SJCRH30 (cell line): ENCODE results near the gene GSG1L. TPM values are rescaled to one million over a fixed set of nuclear protein-coding genes. Genes with fewer than 3 reads are reported as not detected.

Experiments
- DNase-seq, 2 experiments: peaks; one replicate each; pipeline ENCODE4 v3.0.0-alpha.2; 2015 to 2020
- H3K27ac ChIP-seq: fragments of 250-450 bp; sonication (Bioruptor Pico); 2 replicates; pipeline ENCODE4 v1.5.1; 2020; ENCODE audit warnings: mild to moderate bottlenecking, moderate library complexity
- H3K27me3 ChIP-seq: fragments of 250-450 bp; sonication (Bioruptor Pico); 2 replicates; pipeline ENCODE4 v1.5.1; 2020; ENCODE audit warnings: mild to moderate bottlenecking, moderate library complexity
- H3K36me3 ChIP-seq: fragments of 250-450 bp; sonication (Bioruptor Pico); 2 replicates; pipeline ENCODE4 v1.5.1; 2020; ENCODE audit warnings: mild to moderate bottlenecking, moderate library complexity
- H3K4me1 ChIP-seq: fragments of 250-450 bp; sonication (Bioruptor Pico); 2 replicates; pipeline ENCODE4 v1.5.1; 2020; ENCODE audit warnings: mild to moderate bottlenecking, moderate library complexity
- H3K4me3 ChIP-seq: fragments of 250-450 bp; sonication (Bioruptor Pico); 2 replicates; pipeline ENCODE4 v1.5.1; 2020; ENCODE audit warnings: mild to moderate bottlenecking, moderate library complexity
- H3K9me3 ChIP-seq: fragments of 250-450 bp; sonication (Bioruptor Pico); replicated peaks from 2 replicates; pipeline ENCODE4 v1.5.1; 2020; ENCODE audit warnings: mild to moderate bottlenecking, moderate library complexity
- total RNA-seq: library from RNA; depleted of rRNA; stranded (reverse); fragments of >200 nt; shearing (Covaris generic); gene quantifications from 2 replicates; pipeline ENCODE4 v1.2.3, GENCODE V29; 2014

The GSG1L gene
- total RNA-seq, 1 experiment from 2014 or later = not detected

- Histone ChIP-seq H3K4me1 (peaks cover 6% of the 10 kb centered on the region), H3K9me3 (no peaks in the 10 kb centered on the region), H3K27me3 (no peaks in the 10 kb centered on the region), H3K36me3 (no peaks in the 10 kb centered on the region), H3K4me3 (no peak overlapping the region), H3K27ac (no peak overlapping the region)
- no peak for DNase-seq
These were observed 22.9 kb upstream of the GSG1L start for GRCh38 chr16:28086186-28087139.

- no peak for DNase-seq
- Histone ChIP-seq H3K9me3 (no peaks in the 10 kb centered on the region), H3K27ac (no peak overlapping the region), H3K4me3 (no peak overlapping the region), H3K27me3 (no peaks in the 10 kb centered on the region), H3K4me1 (peaks cover 10% of the 10 kb centered on the region), H3K36me3 (no peaks in the 10 kb centered on the region)
These were observed 22.1 kb upstream of the GSG1L start for GRCh38 chr16:28085389-28086171.

GRCh38 chr16:28084209-28084608 lies 20.7 kb upstream of the GSG1L start:
- Histone ChIP-seq H3K36me3 (no peaks in the 10 kb centered on the region), H3K27ac (no peak overlapping the region), H3K4me1 (peaks cover 10% of the 10 kb centered on the region), H3K4me3 (no peak overlapping the region), H3K9me3 (no peaks in the 10 kb centered on the region), H3K27me3 (no peaks in the 10 kb centered on the region)
- DNase-seq = no peak

GRCh38 chr16:28082624-28083023 lies 19.1 kb upstream of the GSG1L start:
- no peak overlapping the region for H3K27ac ChIP-seq
- H3K4me3 ChIP-seq = peak overlapping the region; percentile 20
- H3K9me3 ChIP-seq = no peaks in the 10 kb centered on the region
- peak; percentile 44 to 57 for DNase-seq
- no peaks in the 10 kb centered on the region for H3K36me3 ChIP-seq
- H3K27me3 ChIP-seq = no peaks in the 10 kb centered on the region
- peaks cover 10% of the 10 kb centered on the region for H3K4me1 ChIP-seq

- H3K4me1 ChIP-seq = peaks cover 10% of the 10 kb centered on the region
- no peaks in the 10 kb centered on the region for H3K27me3 ChIP-seq
- H3K4me3 ChIP-seq = no peak overlapping the region
- peak overlapping the region; percentile 38 for H3K27ac ChIP-seq
- no peaks in the 10 kb centered on the region for H3K9me3 ChIP-seq
- H3K36me3 ChIP-seq = no peaks in the 10 kb centered on the region
- DNase-seq = peak; percentile 68 to 75
These were observed 18.0 kb upstream of the GSG1L start for GRCh38 chr16:28081391-28081968.

GRCh38 chr16:28078261-28078660 lies 14.7 kb upstream of the GSG1L start:
- H3K27ac ChIP-seq = no peak overlapping the region
- H3K36me3 ChIP-seq = no peaks in the 10 kb centered on the region
- H3K4me3 ChIP-seq = no peak overlapping the region
- peaks cover 10% of the 10 kb centered on the region for H3K4me1 ChIP-seq
- no peaks in the 10 kb centered on the region for H3K9me3 ChIP-seq
- DNase-seq = no peak
- no peaks in the 10 kb centered on the region for H3K27me3 ChIP-seq

- no peaks in the 10 kb centered on the region; the same call in 1 of the 2 replicates for H3K4me1 ChIP-seq
- no peak overlapping the region for H3K27ac ChIP-seq
- H3K9me3 ChIP-seq = no peaks in the 10 kb centered on the region
- no peak overlapping the region for H3K4me3 ChIP-seq
- H3K27me3 ChIP-seq = 0 out of 2 replicates have a peak, but pooled peaks cover 3% of the 10 kb centered on the region
- DNase-seq = no peak
- no peaks in the 10 kb centered on the region for H3K36me3 ChIP-seq
These were observed 10.3 kb upstream of the GSG1L start for GRCh38 chr16:28073836-28074235.

- no peak overlapping the region for H3K27ac ChIP-seq
- H3K27me3 ChIP-seq = 0 out of 2 replicates have a peak, but pooled peaks cover 3% of the 10 kb centered on the region
- no peaks in the 10 kb centered on the region for H3K9me3 ChIP-seq
- no peaks in the 10 kb centered on the region for H3K36me3 ChIP-seq
- no peak overlapping the region for H3K4me3 ChIP-seq
- H3K4me1 ChIP-seq = peaks cover 16% of the 10 kb centered on the region
- no peak for DNase-seq
These were observed 8.6 kb upstream of the GSG1L start for GRCh38 chr16:28072087-28072486.

GRCh38 chr16:28069971-28070794 lies 6.7 kb upstream of the GSG1L start:
- H3K36me3 ChIP-seq = no peaks in the 10 kb centered on the region
- peaks cover 16% of the 10 kb centered on the region for H3K4me1 ChIP-seq
- no peaks in the 10 kb centered on the region for H3K9me3 ChIP-seq
- DNase-seq = no peak
- H3K4me3 ChIP-seq = no peak overlapping the region
- H3K27me3 ChIP-seq = 0 out of 2 replicates have a peak, but pooled peaks cover 3% of the 10 kb centered on the region
- H3K27ac ChIP-seq = no peak overlapping the region

- no peak overlapping the region for H3K27ac ChIP-seq
- H3K4me1 ChIP-seq = peaks cover 16% of the 10 kb centered on the region
- H3K9me3 ChIP-seq = no peaks in the 10 kb centered on the region
- H3K27me3 ChIP-seq = 0 out of 2 replicates have a peak, but pooled peaks cover 3% of the 10 kb centered on the region
- H3K36me3 ChIP-seq = no peaks in the 10 kb centered on the region
- no peak for DNase-seq
- H3K4me3 ChIP-seq = no peak overlapping the region
These were observed 5.5 kb upstream of the GSG1L start for GRCh38 chr16:28068976-28069375.

- H3K36me3 ChIP-seq = no peaks in the 10 kb centered on the region
- H3K4me1 ChIP-seq = peaks cover 16% of the 10 kb centered on the region
- H3K27me3 ChIP-seq = 0 out of 2 replicates have a peak, but pooled peaks cover 3% of the 10 kb centered on the region
- no peak overlapping the region; the same call in 1 of the 2 replicates for H3K27ac ChIP-seq
- H3K4me3 ChIP-seq = no peak overlapping the region
- H3K9me3 ChIP-seq = no peaks in the 10 kb centered on the region
- DNase-seq = peak; percentile 38 to 39
These were observed 4.3 kb upstream of the GSG1L start for GRCh38 chr16:28067604-28068379.

- peaks cover 16% of the 10 kb centered on the region for H3K4me1 ChIP-seq
These were observed 1.3 kb upstream of the GSG1L start for GRCh38 chr16:28064706-28065249.

GRCh38 chr16:28064150-28064549 lies 636 bp upstream of the GSG1L start:
- H3K36me3 ChIP-seq = no peaks in the 10 kb centered on the region
- H3K9me3 ChIP-seq = no peaks in the 10 kb centered on the region
- H3K4me3 ChIP-seq = no peak overlapping the region
- no peak for DNase-seq
- H3K4me1 ChIP-seq = peaks cover 16% of the 10 kb centered on the region
- no peaks in the 10 kb centered on the region for H3K27me3 ChIP-seq
- no peak overlapping the region for H3K27ac ChIP-seq

More at GRCh38 chr16:28064706-28065249, 1.3 kb upstream of the GSG1L start:
- H3K27me3 ChIP-seq = no peaks in the 10 kb centered on the region
- no peaks in the 10 kb centered on the region for H3K36me3 ChIP-seq
- no peak overlapping the region for H3K4me3 ChIP-seq
- no peak overlapping the region for H3K27ac ChIP-seq
- DNase-seq = no peak
- H3K9me3 ChIP-seq = no peaks in the 10 kb centered on the region
